GM18505 (cell line): Measurements from ENCODE around the gene GREB1.
"Not testable (repeated sequence)": the region's sequence is repeated elsewhere in the genome, so short reads cannot be mapped to it uniquely, and the experiment has no call there.

Experiments
- ATAC-seq: cut with Tn5 transposase; IDR thresholded peaks from one replicate; pipeline ENCODE4 v1.9.1; 2021; ENCODE audit not compliant: unreplicated experiment
- POLR2A ChIP-seq: IDR thresholded peaks from 4 replicates; pipeline ENCODE4 v1.6.1; 2011; ENCODE audit warnings: borderline replicate concordance; ENCODE audit not compliant: insufficient read depth, insufficient read length; ENCODE audit errors: extremely low read depth

The GREB1 gene

GRCh38 chr2:11651856-11652548 lies 118.2 kb downstream of the GREB1 start:
- no peak for TF ChIP-seq POLR2A
- ATAC-seq, result no peak

- TF ChIP-seq POLR2A, result no peak
- ATAC-seq, result no peak
These were observed 118.7 kb downstream of the GREB1 start for GRCh38 chr2:11652553-11652952.

- TF ChIP-seq POLR2A, result no peak
- ATAC-seq, result no peak
These were observed 121.7 kb downstream of the GREB1 start for GRCh38 chr2:11655495-11655894.

GRCh38 chr2:11656252-11656651 lies 122.4 kb downstream of the GREB1 start:
- no peak for ATAC-seq
- no peak for TF ChIP-seq POLR2A

- TF ChIP-seq POLR2A, result no peak
- ATAC-seq, result no peak
These were observed 122.8 kb downstream of the GREB1 start for GRCh38 chr2:11656671-11657101.

GRCh38 chr2:11657195-11657594 lies 123.3 kb downstream of the GREB1 start:
- TF ChIP-seq POLR2A, result no peak
- no peak for ATAC-seq

- no peak for ATAC-seq
- TF ChIP-seq POLR2A, result no peak
These were observed 123.8 kb downstream of the GREB1 start for GRCh38 chr2:11657646-11658045.

GRCh38 chr2:11658208-11659114 lies 124.6 kb downstream of the GREB1 start:
- TF ChIP-seq POLR2A, result no peak

GRCh38 chr2:11659115-11659475 lies 125.2 kb downstream of the GREB1 start:
- TF ChIP-seq POLR2A, result no peak
- no peak for ATAC-seq

More at GRCh38 chr2:11658208-11659114, 124.6 kb downstream of the GREB1 start:
- ATAC-seq, result no peak

- no peak for TF ChIP-seq POLR2A
- no peak for ATAC-seq
These were observed 126.0 kb downstream of the GREB1 start for GRCh38 chr2:11659851-11660250.

GRCh38 chr2:11660396-11660795 lies 126.6 kb downstream of the GREB1 start:
- not testable (repeated sequence) for ATAC-seq

GRCh38 chr2:11661891-11662435 lies 128.1 kb downstream of the GREB1 start:
- no peak for TF ChIP-seq POLR2A
- ATAC-seq, result no peak

GRCh38 chr2:11662882-11663281 lies 129.0 kb downstream of the GREB1 start:
- no peak for TF ChIP-seq POLR2A
- ATAC-seq, result no peak

GRCh38 chr2:11663427-11663826 lies 129.6 kb downstream of the GREB1 start:
- TF ChIP-seq POLR2A, result no peak
- no peak for ATAC-seq

GRCh38 chr2:11665028-11665427 lies 131.2 kb downstream of the GREB1 start:
- ATAC-seq, result no peak
- TF ChIP-seq POLR2A, result no peak
